GM18519 (cell line): Measurements from ENCODE around the gene LEFTY1.

Source experiments
- ATAC-seq: cut with Tn5 transposase; IDR thresholded peaks from one replicate; pipeline ENCODE4 v1.9.1; 2021; ENCODE audit warnings: mild to moderate bottlenecking, moderate library complexity; ENCODE audit not compliant: unreplicated experiment, low FRiP score

The LEFTY1 gene

DNA sequence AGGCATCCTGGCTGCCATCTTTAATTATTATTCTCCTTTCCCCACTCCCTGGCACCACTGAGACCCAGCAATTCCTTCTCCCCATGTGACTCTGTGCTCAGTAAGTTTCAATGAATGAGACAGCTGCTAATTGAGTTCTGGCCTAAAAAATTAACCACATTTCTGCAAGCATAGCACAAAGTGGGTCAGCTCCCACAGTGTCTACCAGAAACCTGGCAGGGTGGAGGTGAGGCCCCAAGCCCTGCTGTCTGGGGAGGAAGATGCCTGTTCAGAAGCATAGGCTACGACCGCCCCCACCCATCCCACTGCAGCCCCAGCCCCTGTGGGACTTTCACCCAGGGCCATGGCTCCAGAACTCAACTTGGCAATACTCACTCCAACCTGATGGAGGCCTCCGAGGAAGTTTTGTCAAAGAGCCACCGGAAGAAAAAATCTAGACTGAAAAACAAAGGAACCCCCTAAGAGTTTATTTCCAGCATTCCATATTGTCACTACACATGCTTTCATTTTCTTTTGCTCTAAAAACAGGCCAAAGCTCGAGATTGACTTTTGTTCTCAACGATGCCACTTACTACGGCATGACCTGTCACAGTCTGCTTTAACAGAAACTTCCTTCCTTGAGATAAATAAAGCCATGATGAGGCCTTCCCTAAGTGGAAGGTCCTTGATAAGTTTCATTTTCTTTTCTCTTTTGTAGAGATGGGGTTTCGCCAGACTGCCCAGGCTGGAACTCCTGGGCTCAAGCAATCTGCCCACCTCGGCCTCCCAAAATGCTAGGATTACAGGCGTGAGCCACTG, 33.2 kb downstream of the LEFTY1 start:
- no peak for ATAC-seq

DNA sequence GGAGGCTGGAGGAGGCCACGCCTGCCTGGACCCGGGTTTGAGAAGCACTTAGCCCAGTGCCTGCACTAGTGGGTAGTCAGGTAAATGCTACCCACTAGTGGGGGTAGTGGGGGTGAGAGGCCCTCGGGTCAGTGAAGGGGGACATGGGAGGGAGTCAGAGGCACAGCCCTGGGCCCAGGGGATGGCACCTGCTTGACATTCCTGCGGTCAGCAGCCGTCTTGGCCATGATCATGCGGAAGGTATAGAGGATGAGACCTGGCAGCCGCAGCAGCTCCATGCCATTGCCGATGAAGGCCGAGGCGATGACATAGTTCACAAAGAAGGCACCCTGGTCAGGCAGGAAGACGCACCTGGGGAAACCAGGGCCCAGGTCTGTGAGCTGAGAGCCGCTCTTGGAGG, 35.5 kb downstream of the LEFTY1 start:
- no peak for ATAC-seq

DNA sequence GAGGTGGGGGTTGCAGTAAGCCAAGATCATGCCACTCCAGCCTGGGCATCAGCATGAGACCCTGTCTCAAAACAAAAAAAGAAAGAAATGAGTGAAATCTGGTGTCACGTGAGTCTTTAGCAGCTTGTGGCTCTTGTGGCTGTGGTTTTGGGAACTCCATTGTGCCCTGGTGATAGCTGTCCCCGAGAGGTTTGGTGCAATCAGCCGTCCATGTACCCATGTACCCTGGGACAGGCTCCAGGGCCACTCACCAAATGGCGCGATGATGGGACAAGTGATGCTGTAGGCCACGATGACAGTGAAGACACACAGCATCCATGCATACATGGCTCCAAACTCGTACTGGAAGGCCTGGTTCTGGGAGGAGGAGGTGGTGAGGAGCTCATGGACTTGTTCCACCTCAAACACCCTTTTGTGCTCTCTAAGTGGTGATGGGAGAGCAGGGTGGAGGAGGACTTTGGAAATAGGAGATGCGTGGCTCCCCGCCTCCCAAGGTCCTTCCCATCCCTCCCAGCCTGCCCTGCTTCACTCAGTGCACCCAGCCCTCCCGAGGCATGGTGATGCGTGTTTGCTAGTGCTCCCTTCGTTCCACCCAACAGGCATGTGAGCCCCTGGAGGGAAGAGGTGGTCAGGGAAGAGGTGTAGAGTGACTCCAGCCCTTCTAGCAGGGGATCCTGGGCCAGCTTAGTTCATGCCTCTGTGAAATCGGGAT, 36.4 kb downstream of the LEFTY1 start:
- ATAC-seq, result no peak

DNA sequence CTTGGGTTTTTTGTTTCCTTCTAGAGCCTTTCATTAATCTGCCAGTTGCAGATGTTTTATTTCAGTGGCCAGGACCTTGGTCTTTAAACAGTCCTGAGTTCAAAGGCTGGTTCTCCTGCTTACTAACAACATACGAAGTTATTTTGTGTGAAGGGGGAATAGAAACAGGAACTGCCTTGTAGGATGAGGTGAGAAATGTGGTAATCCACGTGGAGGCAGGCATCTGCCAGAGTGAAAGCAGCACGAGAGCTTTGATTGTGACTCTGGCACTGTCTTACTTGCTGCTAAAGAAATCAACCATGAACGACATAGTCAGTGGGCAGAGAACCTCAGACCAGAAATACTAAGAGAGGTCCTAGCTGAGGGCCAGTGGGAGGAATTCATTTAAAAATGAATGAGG, 37.1 kb downstream of the LEFTY1 start:
- peak; percentile 42 for ATAC-seq

DNA sequence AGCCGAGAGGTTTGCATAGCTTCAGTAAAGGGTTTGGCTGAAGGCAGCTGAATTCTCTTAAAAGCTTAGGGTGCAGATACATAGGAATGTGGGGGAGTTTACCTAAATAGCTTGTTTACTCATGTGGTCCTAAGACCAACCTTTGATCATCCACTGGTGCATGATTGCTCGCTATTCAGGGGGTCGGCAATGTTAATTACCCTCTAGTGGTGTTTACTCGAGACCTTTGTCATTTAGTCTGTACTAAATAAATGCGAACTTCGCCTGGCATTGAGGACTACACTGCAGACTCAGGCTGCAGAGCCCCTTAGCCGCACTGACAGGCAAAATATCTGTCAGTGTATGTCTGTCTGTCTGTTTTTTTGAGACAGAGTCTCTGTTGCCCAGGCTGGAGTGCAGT, 38.6 kb downstream of the LEFTY1 start:
- no peak for ATAC-seq

DNA sequence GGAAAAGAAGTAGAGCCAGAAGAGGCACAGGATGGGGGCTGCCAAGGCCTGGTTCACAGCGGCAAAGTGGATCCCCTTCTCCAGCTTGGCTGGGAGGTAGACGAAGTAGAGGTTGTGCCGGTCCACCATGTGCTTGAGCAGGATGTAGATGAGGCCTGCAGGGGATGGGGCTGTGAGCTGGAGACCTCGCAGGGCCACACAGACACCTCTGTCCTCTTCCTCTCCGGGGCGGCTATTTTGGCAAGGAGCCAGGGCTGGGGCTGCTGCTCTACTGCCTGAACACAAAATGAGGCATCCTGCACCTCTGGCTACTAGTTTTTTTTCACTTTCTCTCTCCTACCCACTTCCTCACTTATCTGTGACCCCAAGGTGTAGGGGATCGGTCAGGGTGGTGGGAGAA, 39.0 kb downstream of the LEFTY1 start:
- no peak for ATAC-seq

DNA sequence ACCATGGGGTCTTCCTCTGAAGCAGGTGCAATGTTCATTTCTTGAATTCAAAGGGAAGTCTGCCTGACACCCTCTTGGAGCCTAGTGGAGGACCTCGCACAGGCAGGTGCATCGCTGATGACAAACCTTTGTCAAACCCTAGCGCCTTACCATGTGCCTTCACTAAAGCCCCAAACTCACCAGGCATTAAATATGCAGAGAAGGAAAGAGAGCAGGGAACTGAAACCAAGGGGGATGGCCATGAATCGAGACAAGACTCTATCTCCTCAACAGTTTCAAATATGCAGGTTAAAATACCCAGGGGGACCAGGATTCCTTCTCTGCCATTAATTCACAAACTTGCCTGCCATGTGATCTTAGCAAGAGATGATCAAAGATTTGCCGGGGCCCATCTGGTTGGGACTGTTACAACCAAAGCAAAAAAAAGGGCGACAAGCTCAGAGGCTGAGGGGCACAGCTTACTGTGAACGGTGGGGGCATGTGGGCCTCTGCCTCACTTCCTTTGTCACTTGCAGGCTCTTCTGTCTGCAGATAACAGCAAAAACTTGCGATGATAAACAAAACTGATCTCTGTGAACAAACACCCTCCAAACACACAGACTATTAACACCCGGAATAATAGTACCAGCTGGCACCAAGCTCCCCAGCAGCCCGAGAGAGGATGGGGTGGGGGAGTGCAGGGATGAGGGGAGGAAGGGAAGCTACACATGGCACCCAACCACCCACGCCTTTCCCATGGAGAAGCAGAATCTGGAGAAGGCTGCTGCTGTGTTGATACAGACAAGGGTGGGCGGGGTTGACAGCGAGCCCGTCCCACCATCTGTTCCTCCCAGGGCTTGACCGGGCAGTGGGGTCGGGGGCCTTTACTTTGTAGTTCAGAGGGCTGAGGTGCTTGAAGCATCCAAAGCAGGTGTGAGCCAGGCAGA, 40.7 kb downstream of the LEFTY1 start:
- peak; percentile 55 for ATAC-seq

DNA sequence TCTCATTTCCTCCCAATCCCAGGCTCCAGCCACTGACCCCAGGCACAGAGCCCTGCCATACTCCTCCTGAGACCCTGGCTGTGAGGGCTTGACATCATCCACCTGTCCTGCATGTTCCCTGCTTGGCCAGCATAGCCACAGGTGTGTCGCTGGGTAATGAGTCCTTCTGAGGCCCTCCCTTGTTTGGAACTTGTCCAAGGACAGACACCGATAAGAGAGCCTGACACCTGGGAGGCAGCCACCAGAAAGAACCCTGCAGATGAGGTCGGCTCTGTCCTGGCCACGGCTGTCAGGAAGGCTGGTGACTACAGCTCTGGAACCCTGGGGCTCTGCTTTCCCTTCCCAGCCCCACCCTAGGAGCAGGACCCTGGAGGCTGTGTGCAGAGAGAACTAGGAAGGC, 41.3 kb downstream of the LEFTY1 start:
- no peak for ATAC-seq

DNA sequence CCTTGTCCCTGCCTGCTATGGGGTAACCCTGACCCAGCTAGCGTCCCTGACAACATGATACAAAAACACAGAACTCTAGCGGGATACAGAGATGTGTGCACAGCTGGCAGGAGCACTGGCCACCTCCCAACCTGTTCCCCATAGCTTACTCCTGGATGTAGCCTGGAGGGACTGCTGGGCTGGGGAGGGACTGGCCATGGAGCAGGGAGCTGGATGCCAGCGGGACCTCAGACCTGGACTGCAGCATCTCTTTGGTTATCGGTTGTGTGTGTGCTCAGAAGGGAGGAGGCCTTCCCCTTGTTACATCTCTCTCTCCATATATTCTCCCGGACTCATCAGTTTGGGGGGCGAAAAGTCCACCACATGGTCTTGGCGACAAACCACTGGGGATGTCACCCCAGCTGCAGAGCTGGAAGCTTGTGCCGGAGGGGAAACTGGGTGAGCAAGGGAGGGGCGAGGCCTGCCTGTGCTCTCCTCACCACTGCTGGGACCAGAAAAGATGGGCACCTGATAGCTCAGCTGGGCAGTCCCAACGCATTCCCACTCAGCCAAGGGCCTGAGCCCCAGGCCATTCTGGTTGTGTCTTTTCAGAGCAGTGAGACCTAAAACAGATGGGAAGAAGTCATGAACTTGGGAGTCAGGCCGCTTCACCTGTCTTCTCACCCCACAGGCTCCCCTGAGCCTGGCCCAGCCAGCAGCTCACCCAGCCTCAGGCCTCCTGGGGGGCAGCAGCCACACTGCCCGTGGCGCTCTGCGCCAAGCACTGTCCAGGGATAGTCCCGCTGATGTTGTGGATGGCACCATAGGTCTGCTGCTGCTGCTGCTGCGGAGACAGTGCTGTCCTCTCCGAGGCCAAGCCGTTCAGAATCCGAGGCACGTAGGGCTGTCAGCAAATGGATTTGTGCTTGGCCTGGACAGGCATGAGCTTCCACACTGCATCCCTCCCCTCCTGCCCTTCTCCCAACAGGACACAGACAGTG, 42.3 kb downstream of the LEFTY1 start:
- ATAC-seq, result no peak

DNA sequence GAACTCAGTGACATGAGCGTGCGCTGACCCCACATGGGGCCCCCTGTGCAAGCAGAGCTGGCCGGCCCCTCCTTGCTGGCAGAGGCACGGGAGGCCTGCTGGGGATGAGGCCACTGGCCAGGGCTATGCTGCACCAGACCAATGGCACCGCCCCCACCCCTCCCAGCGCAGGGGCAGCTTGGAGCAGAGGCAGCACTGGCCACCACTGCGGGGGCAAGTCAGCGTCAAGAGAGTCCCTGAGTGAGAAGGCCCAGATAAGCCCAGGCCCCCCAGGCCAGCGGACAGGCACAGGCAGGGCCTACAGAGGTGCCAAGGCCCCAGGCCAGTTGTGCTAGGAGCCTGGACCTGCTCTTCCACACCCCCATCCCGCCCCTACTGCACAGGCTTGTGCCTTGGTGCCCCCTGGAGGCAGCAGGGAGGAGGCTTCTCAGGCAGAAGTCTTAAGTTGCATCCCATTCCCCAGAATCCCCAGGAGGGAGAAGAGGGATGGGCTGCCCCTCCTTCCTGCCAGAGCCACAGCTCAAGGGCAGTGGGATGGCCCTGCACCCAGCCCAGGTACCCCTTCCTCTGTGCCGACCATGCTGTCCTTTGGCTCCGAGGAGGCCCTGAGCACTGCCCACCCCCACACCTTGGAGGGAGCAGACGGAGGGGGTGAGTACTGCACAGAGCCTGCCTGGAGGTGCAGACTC, 43.2 kb downstream of the LEFTY1 start:
- no peak for ATAC-seq

DNA sequence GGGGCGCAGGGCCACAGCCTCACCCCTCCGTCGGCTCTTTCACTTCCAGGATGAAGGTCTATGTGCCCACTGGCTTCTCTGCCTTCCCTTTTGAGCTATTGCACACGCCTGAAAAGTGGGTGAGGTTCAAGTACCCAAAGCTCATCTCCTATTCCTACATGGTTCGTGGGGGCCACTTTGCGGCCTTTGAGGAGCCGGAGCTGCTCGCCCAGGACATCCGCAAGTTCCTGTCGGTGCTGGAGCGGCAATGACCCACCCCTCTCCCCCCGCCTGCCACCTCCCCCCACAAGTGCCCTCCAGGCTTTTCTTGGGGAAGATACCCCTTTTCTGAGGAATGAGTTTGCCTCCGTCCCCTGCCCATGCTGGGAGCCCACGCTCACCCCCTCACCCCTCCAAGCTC, 43.8 kb downstream of the LEFTY1 start:
- no peak for ATAC-seq

DNA sequence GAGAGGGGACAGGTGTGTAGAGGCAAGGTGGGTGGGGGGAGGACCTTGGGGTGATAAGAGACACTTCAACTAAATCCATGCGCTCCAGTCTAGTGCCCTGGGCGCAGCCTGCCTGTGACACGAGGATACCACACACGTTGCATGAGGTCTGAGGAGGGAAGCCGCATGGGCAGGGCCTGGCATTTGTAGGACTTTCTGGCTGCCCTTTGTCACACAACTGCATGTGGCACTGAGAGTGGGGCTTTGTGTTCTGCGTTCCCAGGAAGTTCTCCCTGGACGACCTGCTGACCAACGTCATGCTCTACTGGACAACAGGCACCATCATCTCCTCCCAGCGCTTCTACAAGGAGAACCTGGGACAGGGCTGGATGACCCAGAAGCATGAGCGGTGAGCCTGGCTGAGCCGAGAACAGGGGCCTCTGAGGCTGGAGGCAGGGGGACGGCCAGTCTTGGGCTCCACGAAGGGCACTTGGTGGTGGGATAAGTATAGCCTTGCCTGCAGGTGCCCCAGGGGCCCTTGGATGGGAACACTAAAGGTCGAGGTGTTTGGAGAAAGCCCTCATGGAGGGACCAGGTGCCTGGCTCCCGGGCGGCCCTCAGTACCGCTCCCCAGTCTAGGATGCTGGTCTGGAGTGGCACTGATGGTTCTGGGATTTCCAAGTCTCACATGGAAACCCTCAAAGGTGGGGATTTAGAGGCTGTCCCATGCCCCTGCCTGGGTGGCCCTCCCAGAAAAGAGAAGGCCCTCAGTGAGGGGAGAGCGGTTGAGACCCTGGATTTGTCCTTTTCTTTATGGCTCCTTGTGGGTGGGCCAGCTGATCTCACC, 44.5 kb downstream of the LEFTY1 start:
- ATAC-seq, result no peak

DNA sequence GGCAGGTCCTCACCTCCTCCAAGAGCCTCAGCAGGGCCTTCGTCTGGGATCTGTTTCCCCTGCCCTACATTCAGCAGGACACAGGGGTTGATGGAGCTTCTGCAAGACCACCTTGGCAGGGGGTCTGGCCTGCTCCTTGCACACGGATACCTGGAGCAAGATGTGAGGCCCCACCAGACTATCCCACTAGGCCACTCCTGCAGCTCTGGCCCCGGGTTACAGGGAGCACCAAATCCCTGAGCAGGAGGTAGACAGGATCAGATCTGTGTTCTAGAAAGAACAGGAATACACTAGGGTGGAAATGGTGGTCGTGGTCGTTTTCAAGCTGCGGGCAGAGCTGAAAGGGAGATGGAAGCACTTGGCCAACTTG, 45.5 kb downstream of the LEFTY1 start:
- no peak for ATAC-seq

DNA sequence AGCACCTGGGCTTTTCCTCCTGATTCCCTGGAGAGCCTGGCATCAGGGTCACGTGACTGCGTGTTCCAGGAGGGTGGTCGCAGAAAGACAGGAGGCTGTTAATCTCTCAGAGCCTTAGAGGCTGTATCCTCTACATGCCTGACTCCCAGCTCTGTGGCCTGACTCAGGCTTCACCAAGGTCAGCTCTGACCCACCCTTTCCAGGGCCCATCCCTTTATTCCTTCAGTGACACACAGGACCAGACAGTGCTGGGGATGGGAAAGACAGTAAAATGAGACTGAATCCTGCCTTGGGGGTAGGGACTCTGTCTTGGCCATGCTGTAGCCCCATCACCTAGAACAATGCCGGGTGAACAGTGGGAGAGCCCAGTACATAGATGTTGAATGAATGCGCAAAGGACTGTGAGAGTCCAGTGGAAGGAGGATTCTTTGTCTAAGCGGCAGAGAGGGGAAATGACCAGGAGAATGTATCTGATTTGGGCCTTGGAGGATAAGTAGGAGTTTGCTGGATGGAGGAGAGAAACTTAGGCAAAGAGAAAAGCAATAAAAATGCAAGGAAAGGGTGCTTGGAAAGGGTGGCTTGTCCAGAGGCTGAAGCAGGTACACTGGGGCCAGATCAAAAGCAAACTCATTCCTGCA, 46.0 kb downstream of the LEFTY1 start:
- ATAC-seq, result no peak

DNA sequence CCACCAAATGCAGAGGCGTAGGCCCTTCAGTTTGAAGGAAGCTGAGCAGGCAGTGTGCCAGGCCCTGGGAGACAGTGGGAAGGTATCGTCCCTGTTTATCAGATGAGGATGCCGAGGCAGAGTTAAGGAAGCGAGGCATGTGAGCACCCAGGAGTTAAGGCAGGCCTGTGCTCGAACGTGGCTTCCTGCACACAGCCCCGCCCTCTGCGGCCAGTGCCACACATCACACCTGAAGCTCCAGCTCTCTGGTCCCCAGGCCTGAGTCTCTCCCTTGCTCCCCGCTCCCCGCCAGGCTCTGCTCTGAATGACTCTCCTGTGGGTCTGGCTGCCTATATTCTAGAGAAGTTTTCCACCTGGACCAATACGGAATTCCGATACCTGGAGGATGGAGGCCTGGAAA, 46.9 kb downstream of the LEFTY1 start:
- ATAC-seq, result no peak

DNA sequence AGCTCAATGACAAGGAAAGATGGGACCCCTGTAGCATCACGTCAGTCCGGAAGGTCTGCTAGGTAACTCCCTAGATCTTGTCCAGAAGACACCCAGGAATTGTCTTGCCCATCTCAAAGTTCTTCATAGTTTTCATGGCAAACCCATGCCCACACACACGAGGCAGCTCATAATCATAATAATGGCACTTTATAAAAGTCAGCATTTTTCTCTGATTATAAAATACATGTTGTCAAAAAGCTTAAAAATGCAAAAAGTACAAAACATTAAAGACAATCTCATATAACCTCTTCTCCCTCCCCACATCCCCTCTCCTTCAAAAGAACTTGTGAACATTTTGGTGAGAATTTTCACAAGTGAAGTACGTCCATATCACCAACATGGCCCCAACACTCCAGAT, 48.2 kb downstream of the LEFTY1 start:
- ATAC-seq, result no peak

DNA sequence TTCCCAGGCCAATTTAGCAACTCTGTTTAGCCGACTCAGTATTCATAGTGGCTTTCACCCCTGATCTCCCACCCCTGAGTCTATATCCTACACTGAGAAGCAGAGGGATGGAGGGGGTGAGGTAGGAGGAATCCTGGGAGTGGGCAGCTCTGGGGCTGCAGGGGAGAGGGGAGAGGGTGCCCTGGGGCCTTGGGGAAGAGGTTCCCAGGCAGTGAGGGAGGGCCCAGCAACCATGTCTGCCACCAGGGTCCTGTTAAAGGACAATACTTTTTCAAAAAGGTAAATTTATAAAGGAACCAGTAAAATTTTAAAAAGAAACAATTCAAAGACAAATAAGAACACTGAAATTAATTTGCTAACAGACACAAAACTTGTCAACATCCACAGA, 48.7 kb downstream of the LEFTY1 start:
- no peak for ATAC-seq

DNA sequence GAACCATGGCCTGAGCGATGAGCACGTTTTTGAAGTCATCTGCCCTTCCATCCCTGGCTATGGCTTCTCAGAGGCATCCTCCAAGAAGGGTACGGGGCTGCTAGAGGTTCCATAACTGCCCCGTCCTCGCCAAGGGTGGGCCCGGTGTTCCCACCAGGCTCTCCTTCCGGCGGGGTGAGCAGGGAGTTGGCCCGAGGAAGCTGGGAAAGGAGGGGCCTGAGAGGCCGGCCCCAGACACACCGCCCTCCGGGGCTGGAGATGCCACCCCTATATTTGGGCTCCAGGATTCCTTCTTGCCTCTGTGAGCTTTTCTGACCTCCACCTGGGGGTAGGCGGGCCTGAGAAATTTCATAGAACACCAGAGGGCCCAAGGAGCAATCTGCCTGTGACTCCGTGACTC, 50.2 kb downstream of the LEFTY1 start:
- ATAC-seq, result no peak
